CD4-positive, alpha-beta T cell treated with Interleukin-10 for 1 hour (primary cell): ENCODE measurements around the gene NTMT2.

Experiments
- DNase-seq: peaks from one replicate; pipeline ENCODE4 v3.0.0-alpha.2; 2020

NTMT2 gene

GRCh38 chr1:170213596-170213995 lies 67.8 kb downstream of the NTMT2 start:
- no peak for DNase-seq

GRCh38 chr1:170214117-170215032 lies 68.6 kb downstream of the NTMT2 start:
- DNase-seq, result no peak

- no peak for DNase-seq
Observed at GRCh38 chr1:170215072-170215885, 69.5 kb downstream of the NTMT2 start.

- DNase-seq, result no peak
Observed at GRCh38 chr1:170217517-170218256, 71.9 kb downstream of the NTMT2 start.

GRCh38 chr1:170218257-170218650 lies 72.5 kb downstream of the NTMT2 start:
- DNase-seq, result no peak
